GDM1 (cell line): ENCODE results near the gene HAL.

Source experiments
- DNase-seq: peaks from one replicate; lab custom pipeline; 2025; lab: John Stamatoyannopoulos, UW

Gene HAL

DNA sequence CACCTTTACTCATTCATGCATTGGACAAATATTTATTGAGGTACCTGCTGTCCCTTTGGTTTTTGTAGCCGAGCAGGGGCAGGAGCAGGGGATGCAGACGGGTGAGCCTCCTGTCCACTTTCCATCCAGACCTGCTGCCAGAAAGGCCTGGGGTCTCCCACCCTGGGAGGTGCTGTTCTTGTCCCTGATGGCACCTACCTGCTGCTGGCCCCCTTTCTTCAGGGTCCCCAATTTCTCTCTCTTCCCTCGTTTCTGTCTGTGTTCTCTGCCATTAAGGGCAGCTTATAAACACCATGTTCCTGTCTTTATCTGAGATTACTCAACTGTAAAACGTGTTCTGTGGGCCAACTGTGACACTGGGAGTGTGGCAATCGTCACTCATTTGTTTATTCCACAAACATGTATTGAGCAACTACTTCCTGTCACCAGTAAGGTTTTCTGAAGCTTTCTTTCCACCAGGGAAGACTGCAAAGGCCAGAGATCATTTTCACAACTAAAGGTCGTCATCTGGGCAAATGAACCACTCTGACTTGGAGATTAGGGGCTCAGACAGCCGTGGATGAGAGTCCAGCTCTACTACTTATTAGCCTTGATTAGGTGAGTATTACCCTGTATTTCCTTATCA lies at the start of gene HAL:
Gene HAL (minus strand): TSS at position 311 of the 625 bp plus-strand sequence. CDS start 434 bp downstream, outside the sequence.
- no peak for DNase-seq

GRCh38 chr12:96045566-96045965 lies 49.4 kb upstream of the HAL start:
- DNase-seq: no peak

- no peak for DNase-seq
These were observed 48.8 kb upstream of the HAL start for GRCh38 chr12:96044943-96045290.

DNA sequence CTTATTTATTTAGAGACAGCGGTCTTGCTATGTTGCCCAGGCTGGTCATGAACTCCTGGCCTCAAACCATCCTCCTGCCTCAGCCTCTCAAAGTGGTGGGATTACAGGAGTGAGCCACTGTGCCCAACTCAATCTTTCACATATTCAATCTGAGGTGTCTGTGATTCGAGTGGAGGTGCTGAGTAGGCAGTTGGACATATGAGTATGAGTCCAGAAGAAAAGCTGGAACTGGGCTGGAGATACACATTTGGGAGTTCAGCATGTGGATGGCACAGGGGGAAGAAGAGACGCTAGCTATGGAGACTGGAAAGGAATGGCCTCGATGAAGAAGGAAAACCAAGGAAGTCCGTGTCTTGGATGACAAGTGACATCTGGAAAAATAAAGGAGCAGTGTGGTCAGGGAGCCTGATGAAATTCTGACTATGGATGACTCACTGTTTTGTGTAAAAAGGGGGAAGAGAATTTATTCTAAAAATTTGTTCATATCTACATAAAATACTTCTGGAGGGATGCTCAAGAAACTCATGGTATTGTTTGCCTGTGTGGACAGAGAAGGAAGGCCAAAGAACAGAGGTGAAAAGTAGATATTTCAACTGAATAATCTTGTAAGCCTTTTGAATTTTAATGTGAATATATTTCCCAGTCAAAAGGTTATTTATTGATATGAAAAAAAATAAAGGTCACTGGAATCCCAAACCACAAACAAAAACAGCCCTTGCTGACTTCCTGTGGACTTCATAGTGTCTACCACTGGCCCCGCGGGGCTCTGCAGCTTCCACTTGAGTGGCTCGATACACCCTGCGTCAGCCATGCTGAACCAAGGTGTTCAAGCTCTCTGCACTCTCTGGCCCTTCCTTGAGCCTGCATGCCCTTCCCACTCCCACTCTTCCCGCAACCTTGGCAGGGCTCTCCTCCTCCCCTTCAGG lies 48.1 kb upstream of the HAL start:
- no peak for DNase-seq

GRCh38 chr12:96041181-96041580 lies 45.0 kb upstream of the HAL start:
- no peak for DNase-seq

- no peak for DNase-seq
These were observed 44.4 kb upstream of the HAL start for GRCh38 chr12:96040305-96041133.

DNA sequence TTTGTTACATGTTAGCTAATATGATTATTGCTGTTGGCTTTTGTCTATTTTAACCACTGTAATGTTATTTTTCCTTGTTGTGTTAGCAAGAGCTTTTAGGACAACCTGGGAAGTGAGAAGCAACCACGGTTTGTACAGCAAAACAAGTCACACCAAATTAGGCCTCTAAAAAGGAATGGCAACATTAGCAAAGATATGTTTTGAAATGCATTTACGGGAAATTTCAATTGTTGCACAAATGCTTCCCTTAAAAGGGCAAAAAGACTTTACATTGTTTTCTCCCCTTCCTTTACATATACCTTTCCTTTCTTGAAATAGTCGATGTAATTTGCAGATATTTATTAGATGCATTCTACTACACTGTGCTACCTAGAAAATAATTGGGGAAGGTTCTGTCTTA lies 43.4 kb upstream of the HAL start:
- DNase-seq: no peak

- no peak for DNase-seq
These were observed 40.8 kb upstream of the HAL start for GRCh38 chr12:96036765-96037455.

DNA sequence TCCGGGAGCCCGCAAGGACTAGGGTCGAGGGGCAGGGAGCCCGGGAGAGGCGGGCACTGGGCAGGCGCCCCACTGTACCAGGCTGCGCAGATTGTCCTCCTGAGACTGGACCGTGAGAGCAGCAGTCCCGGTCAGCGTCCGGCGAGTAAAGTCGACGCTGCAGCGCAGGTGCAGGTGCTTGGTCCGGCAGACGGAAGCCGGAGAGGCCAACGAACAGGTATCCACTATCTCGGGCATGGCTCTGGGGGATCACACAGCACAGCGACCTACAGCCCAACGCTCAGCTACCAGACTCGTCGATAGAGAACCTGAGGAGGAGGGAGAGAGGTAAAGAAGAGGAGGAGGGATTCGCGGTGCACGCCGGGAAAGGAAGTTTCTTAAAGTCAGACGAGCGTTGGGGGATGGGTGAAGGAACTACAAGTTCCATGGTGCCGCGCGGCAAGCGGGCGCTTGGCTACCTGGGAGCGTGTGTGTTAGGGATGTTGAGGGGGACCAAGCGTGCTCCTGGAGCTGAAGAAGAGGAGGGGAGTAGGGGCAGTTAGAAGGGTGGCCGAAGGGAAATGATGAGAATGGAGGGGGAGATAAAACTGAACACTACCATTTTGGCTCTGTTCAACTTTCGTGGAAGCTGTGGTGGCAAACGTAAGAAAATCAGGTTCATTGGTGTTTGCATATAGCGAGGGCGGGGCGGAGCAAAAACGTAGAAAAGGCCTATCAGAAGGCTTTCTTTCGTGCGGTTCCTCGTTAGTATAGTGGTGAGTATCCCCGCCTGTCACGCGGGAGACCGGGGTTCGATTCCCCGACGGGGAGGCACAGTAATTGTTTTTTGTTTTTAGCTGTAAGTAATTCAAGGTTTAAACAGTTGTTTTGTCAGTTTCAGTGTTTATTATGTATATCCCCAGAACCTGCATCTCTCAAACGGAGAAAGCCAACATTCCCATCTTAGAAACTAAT lies 39.4 kb upstream of the HAL start, which contains the start of gene LTA4H:
Gene LTA4H (minus strand): TSS at position 305 of the 954 bp plus-strand sequence. CDS start 68 bp downstream, at position 237.
- peak; percentile 96 for DNase-seq

DNA sequence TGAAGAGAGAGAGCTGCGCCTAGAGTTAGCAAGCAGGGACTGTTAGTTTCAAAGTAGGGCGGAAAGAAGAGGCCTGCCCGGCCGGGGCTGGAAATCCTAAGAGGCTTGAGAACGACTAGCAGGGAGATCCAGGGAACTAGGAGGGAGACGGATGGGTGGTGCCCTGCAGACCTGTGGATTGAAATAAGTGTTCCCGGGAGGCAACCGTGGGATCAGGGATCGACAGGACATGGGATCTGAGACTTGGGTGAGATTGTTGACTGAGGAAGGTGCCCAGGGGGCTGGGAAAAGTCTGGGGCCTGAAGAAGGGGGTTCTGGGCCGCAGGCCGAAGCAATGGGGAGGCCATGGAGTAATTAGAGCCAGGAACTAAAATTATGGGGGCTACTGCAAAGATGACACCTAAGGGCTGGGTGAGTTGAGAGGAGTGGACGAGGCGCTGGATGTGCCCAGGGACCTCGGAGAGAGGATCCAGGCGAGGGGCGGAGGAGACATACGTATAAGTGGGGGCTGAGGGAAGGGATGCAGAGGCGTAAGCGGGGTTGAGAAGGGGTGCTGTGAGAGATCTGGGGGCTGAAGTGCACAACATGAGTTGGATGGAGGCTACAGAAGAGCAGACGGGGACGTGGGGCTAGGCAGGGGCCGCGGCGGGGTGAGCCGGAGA lies 38.6 kb upstream of the HAL start:
- no peak for DNase-seq

DNA sequence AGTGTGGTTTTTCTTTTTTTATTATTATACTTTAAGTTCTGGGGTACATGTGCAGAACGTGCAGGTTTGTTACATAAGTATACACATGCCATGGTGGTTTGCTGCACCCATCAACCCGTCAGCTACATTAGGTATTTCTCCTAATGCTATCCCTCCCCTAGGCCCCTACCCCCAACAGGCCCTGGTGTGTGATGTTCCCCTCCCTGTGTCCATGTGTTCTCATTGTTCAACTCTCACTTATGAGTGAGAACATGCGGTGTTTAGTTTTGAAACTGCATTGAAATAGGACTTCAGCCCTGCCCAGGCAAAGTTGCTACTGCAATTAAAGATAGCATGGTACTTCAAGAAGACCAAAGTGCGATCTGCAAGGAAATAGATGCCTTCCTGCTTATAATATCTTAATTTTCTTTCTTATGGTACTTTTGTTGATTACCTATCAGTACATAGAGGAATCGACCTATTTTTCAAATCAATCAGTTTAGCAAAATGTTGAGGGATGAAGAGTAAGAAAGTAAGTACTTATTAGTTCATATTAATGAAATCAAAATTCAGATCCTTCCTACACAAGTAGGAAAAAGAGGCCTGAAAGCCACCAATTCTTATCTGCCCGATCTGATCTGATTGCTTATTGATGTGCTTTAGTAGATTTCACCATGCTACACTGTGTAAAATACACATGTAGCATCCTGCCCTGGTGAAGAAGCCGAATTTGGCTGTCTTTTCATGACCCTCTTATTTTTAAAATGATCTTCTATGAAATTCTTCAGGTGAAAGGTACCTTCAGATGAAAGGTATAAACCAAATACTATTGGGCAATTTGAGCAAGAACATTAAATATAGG lies 37.6 kb upstream of the HAL start:
- no peak for DNase-seq

- DNase-seq: no peak
These were observed 33.7 kb upstream of the HAL start for GRCh38 chr12:96029826-96030225.

DNA sequence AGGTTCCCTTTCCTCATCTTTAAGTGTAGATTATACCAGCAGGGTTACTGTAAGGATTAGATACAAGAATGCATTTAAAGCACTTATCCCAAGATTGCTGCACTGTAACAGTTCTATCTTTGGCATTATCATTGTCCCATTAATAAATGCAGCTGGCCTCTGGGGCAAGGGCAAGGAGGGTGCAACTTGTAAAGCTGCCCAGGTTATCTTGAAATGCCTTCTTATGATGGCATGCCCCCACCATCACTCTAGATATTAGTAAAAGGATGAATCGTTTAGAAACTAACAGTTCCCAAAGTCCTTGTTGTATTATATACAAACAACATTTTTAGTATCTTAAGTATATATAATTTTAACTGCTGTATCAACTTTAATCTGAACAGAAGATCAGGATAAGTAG lies 32.4 kb upstream of the HAL start:
- DNase-seq: no peak

DNA sequence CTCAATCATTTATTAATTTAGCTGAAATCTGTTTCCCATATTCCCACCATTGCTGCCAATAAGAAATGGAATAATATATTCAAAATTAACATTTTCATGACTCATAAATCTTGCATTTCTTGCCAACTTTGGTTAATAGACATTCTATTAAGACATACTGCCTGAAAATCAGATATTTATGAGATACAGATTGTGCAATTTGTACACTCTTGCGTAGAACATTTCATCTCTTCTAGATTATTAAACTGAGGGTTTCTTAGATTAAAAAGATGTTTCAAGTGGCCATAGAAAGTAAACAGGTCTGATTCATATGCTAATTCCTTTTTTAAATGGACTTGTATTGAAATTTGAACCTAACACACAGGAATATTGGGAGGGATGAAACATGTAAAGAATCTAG lies 30.2 kb upstream of the HAL start:
- no peak for DNase-seq

GRCh38 chr12:96025518-96025917 lies 29.4 kb upstream of the HAL start:
- no peak for DNase-seq

- no peak for DNase-seq
These were observed 24.3 kb upstream of the HAL start for GRCh38 chr12:96020314-96021003.

- DNase-seq: no peak
These were observed 19.5 kb upstream of the HAL start for GRCh38 chr12:96015672-96016071.

GRCh38 chr12:96014943-96015599 lies 18.9 kb upstream of the HAL start:
- no peak for DNase-seq
